M059J (cell line): Measurements from ENCODE around the gene MYO5A. TPM values are rescaled to one million over a fixed set of nuclear protein-coding genes. Genes with fewer than 3 reads are reported as not detected.
"Not testable (repeated sequence)": the region's sequence is repeated elsewhere in the genome, so short reads cannot be mapped to it uniquely, and the experiment has no call there.

Experiments
- DNase-seq: peaks from one replicate; pipeline ENCODE4 v3.0.0-alpha.2; 2012; ENCODE audit warnings: low read depth
- total RNA-seq: library from RNA; depleted of rRNA; stranded (reverse); fragments of >200 nt; shearing (Covaris generic); gene quantifications from 2 replicates; pipeline ENCODE4 v1.2.3, GENCODE V29; 2014

Gene MYO5A
- total RNA-seq, 1 experiment from 2014 or later = 23.6 TPM

DNA sequence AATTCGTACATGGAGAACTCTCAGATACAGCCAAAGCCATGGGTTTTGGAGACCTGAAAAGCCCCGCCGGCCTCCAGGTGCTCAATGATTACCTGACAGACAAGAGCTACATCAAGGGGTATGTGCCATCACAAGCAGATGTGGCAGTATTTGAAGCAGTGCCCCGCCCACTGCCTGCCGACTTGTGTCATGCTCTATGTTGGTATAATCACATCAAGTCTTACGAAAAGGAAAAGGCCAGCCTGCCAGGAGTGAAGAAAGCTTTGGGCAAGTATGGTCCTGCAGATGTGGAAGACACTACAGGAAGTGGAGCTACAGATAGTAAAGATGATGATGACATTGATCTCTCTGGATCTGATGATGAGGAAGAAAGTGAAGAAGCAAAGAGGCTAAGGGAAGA lies 23.5 kb downstream of the MYO5A start:
- no peak for DNase-seq

GRCh38 chr15:52503788-52504496 lies 24.7 kb downstream of the MYO5A start:
- DNase-seq = no peak

DNA sequence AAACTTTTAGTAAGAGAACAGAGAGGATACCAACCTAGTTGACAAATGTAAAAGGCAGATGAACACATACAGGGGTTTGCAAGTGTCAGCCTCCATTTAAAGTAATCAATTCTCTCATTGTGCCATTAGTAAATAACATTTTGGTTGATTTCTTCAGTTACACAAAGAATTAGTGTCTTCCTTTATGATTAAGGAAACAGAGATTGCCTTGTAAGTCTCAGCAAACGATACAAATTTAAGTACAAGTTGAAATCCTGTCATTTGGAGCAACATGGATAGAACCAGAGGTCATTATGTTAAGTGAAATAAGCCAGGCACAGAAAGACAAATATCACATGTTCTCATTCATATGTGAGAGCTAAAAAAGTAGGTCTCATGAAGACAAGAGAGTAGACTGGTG lies 26.1 kb downstream of the MYO5A start:
- DNase-seq = no peak

- no peak for DNase-seq
Observed at GRCh38 chr15:52499506-52499905, 29.2 kb downstream of the MYO5A start.

- no peak for DNase-seq
Observed at GRCh38 chr15:52498706-52499105, 30.0 kb downstream of the MYO5A start.

DNA sequence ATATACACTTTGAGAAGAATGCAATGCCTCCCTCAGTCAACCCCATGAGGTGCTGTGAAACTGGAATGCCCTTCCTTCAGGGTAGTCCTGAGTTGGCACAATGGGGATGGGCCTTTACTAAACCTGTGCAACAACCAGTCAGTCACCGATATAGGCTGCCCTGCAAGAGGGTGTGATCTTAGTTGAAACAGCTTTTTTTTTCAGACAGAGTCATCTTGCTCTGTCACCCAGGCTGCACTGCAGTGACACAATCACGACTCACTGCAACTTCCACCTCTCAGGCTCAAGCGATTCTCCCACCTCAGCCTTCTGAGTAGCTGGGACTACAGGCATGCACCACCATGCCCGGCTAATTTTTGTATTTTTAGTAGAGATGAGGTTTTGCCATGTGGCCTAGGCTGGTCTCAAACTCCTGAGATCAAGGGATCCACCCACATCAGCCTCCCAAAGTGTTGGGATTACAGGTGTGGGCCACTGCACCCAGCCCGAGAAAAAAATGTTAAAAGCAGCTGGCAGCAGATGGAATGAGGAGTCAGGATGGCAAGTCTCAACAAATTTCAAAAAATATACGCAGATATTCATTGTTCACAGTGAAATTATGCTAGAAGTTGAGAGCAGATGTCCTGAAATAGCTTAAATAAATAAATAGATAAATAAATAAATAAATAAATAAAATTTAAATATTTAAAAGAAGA lies 31.8 kb downstream of the MYO5A start:
- DNase-seq = peak; percentile 74

DNA sequence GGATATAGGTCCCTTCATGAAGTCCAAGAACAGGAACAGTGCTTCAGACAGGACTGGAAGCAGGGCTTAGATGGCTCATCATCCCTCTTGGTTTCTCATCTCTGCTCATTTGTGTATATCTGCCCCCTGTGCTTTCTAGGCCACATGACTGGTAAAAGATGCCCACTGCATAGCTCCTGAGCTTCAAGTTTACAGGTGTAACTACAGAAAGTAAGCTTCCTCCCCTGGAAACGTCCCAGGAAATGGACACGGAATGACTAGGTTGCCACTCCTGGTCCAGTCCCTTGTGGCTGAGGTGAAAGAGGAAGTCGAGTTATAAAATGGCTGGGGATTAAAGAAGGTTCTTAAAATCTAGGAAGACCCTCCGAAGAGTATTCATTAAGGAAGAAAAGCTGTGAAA lies 32.5 kb downstream of the MYO5A start:
- DNase-seq = no peak

GRCh38 chr15:52495125-52495524 lies 33.6 kb downstream of the MYO5A start:
- no peak for DNase-seq

GRCh38 chr15:52493968-52494367 lies 34.7 kb downstream of the MYO5A start:
- DNase-seq = peak; percentile 18

- no peak for DNase-seq
Observed at GRCh38 chr15:52492132-52492531, 36.5 kb downstream of the MYO5A start.

GRCh38 chr15:52491472-52491871 lies 37.2 kb downstream of the MYO5A start:
- DNase-seq = peak; percentile 71

DNA sequence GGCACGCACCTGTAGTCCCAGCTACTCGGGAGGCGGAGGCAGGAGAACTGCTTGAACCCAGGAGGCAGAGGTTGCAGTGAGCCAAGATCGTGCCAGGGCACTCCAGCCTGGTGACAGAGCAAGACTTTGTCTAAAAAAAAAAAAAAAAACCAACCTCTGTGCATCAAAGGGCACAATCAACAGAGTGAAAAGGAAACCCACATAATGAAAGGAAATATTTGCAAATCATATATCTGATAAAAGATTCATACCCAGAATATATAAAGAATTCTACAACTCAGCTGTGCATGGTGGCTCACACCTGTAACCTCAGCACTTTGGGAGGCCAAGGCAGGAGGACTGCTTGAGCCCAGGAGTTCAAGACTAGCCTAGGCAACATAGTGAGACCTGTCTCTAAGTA lies 39.2 kb downstream of the MYO5A start:
- DNase-seq = not testable (repeated sequence)

DNA sequence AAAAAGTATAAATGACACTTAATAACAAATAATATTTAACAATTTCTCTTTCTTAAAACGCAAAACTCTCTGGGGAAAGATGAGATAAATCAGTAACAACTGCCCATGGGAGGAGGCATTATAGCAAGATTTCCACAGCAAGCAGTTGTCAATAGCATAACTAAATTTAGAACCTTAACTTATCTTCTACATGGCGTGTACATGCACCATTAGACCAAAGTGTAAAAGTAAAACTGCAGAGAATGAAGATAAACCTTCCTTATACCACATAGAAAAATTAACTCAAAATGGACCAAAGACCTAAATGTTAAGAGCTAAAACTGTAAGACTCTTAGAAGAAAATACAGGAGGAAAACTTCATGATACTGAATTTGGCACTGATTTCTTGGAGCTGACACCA lies 39.9 kb downstream of the MYO5A start:
- DNase-seq = no peak

GRCh38 chr15:52486003-52486996 lies 42.4 kb downstream of the MYO5A start:
- peak; percentile 22 for DNase-seq

GRCh38 chr15:52485290-52485689 lies 43.4 kb downstream of the MYO5A start:
- DNase-seq = no peak

GRCh38 chr15:52483707-52484106 lies 45.0 kb downstream of the MYO5A start:
- DNase-seq = peak; percentile 77

GRCh38 chr15:52481915-52482314 lies 46.8 kb downstream of the MYO5A start:
- peak; percentile 86 for DNase-seq

DNA sequence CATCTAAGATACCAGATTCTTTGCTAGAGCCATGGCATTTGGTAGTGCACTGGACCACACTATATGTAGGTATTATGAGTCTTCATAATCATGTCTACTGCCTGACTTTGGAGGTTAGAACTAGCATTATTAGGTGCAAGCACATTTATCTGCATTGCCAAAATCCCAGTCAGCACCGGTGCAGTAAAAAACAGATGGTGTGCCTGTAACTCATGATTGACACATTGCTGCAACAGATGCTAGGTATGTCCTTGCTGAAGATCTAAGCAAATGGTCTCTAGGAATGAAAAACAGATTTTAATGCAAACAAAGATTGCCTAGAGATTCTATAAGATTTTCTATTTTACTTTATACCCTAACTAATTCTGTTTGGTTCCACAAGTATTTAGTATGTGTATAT lies 47.7 kb downstream of the MYO5A start:
- no peak for DNase-seq

- DNase-seq = no peak
Observed at GRCh38 chr15:52466716-52467115, 62.0 kb downstream of the MYO5A start.

- DNase-seq = peak; percentile 9
Observed at GRCh38 chr15:52466134-52466701, 62.5 kb downstream of the MYO5A start.

DNA sequence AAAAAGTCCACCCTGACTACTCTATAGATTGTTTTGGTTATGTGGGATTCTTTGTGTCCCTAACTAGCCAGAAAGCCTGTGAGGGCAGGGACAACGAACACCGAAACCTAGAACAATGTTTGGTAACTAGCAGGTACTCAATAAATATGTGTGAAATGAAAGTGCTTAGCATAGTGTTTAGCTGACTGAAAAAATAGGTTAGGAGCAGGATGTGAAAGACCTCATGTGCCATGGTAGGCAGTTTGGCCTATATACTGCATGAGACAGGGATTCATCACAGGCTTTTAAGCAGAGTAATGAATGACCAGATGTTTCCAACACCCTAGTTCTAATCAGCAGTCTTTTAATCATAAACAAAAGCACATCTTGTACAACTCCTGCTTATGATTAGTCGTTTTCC lies 64.2 kb downstream of the MYO5A start:
- DNase-seq = no peak

GRCh38 chr15:52464040-52464439 lies 64.6 kb downstream of the MYO5A start:
- DNase-seq = no peak
